HG03558 (cell line): ENCODE measurements around the gene CT45A3.
"Not testable (repeated sequence)": the region's sequence is repeated elsewhere in the genome, so short reads cannot be mapped to it uniquely, and the experiment has no call there.

Experiments used
- ATAC-seq: cut with Tn5 transposase; IDR thresholded peaks from one replicate; pipeline ENCODE4 v1.9.1; 2021; ENCODE audit warnings: moderate number of reproducible peaks; ENCODE audit not compliant: unreplicated experiment; ENCODE audit errors: extremely low read depth

CT45A3 gene

DNA sequence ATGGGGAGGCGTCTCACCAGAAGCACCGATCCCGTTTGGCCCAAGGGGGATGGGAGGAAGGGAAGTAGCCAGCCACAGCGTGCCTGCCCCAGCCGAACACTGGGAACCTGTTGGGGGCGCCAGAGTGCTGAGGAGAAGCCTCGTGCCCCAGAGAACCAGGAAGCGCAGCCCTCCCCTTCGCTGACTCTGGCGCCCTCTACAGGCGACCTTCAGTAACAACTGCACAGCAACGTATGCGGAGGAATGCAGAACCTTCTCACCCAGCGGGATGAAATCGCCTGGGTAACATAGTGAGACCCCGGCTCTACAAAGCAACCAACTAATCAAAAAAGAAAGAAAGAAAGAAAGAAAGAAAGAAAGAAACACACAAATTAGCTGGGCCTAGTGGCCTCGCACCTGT is at the start of gene CT45A3:
Gene CT45A3 (minus strand): TSS at position 101 of the 400 bp plus-strand sequence. CDS start 3,747 bp downstream, outside the sequence.
- ATAC-seq, result not testable (repeated sequence)

- ATAC-seq, result not testable (repeated sequence)
These were observed 34.7 kb upstream of the CT45A3 start, which contains the start of gene CT45A6 for GRCh38 chrX:135802687-135803086. Gene CT45A6, minus strand, starts transcription at chrX:135802787. Its CDS starts 3,794 bp downstream, at chrX:135798993.

GRCh38 chrX:135785403-135785802 is 17.4 kb upstream of the CT45A3 start, which contains the start of gene CT45A5:
Gene CT45A5, minus strand, starts transcription at chrX:135785503. Its CDS starts 3,774 bp downstream, at chrX:135781729.
- not testable (repeated sequence) for ATAC-seq

DNA sequence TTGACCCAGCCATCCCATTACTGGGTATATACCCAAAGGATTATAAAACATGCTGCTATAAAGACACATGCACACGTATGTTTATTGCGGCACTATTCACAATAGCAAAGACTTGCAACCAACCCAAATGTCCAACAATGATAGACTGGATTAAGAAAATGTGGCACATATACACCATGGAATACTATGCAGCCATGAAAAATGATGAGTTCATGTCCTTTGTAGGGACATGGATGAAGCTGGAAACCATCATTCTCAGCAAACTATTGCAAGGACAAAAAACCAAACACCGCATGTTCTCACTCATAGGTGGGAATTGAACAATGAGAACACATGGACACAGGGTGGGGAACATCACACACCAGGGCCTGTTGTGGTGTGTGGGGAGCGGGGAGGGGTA is 23.3 kb downstream of the CT45A3 start:
- not testable (repeated sequence) for ATAC-seq

DNA sequence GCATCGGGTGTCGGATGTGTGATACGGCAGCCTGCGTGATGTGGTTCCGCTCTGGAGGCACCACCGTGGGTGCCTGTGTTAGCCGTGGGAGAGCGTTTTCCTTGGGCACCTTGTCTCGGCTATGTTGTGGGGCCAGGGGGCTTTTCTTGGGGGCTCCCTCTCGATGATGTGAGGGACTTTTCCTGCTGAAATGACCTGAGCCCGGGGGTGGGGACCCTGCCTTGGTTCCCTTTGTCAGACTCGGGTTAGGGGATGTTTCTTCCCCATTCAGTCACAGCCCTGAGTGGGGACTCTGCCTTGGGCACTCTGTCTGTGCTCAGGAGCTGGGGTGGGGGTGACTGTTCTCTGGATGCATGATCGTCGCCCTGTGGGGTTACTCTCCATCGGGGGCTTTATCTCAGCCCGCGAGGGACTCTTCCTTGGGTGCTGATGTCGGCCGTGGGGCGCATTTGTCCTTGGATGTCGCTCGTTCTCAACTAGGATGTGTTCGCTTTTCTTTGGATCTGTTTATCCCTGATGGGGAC is 26.7 kb downstream of the CT45A3 start:
- no peak for ATAC-seq

GRCh38 chrX:135740681-135741149 is 27.3 kb downstream of the CT45A3 start:
- ATAC-seq, result no peak

DNA sequence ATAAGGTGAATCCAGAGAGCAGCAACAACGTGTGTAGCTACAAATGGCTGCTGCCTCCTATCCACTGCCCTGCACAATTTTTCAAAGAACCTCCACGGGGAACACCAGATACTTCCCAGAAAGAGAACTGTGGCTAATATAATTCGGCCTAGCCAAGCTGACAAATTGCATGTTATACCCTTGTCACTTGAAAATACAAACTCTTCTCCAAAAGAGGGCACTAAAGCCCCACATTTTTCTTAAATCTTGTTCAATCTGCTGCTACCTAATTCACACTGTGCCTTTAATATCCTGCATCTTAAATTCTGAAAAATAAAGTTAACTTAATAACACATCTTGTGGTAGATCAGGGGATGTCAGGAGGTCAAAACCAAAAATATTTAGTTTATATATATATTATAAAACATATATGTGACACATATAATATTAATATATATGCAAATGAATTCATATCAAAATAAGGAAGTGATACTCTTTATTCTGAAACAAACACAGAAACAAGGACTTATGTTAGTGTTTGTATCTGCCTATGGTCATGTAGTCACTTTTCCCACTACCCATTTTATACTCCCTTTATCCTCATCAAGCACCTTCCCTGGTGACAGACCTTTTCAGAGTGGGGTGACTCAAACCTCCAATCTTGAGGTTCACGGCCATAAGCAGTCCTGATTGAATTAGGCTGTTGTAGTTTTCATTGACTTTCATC is 30.5 kb downstream of the CT45A3 start:
- no peak for ATAC-seq

DNA sequence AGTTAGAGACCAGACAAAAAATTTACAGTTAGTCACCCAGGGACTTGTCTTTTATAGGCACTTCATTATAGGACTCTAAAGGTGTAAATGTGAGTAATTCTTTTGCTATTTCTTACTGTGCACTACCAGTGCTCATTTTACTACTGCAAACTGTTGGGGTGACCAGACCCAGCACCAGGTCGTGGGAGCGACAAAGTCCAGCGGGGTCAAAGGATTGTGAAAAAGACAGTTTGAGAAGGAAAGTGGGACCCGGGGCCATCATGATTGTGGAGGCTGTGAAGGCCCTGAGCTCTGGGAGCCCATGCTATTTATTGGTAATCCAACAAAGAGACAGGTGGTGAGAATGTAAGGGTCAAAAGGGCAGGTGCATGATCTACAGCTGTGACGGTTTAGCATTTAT is 33.3 kb downstream of the CT45A3 start:
- not testable (repeated sequence) for ATAC-seq

- no peak for ATAC-seq
These were observed 54.2 kb downstream of the CT45A3 start for GRCh38 chrX:135713795-135714194.

DNA sequence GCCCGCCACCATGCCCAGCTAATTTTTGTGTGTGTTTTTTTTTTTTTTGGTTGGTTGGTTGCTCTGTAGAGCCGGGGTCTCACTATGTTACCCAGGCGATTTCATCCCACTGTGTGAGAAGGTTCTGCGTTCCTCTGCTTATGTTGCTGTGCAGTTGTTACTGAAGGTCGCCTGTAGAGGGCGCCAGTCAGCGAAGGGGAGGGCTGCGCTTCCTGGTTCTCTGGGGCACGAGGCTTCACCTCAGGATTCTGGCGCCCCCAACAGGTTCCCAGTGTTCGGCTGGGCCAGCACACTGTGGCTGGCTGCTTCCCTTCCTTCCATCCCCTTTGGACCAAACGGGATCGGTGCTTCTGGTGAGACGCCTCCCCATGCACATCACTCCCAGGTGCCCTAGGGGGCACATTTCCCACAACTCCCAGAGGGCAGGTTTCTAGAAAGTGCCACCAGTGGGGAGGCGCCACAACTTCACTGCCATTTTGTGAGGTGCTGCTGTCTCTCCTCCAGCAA is 54.8 kb downstream of the CT45A3 start, which contains the start of gene CT45A1:
Gene CT45A1 (plus strand): TSS at position 457 of the 507 bp plus-strand sequence. CDS start 5,302 bp downstream, outside the sequence.
- ATAC-seq, result not testable (repeated sequence)
